SIG-M5 treated with dmso at 0.1 percent for 504 hours (cell line): ENCODE measurements around the gene IFT57.
A peak's percentile ranks its signal among the peaks of the same experiment; 100 is the strongest.
"Not testable (repeated sequence)": the region's sequence is repeated elsewhere in the genome, so short reads cannot be mapped to it uniquely, and the experiment has no call there.

Experiments
- DNase-seq: peaks from one replicate; lab custom pipeline; 2025; ENCODE audit not compliant: unreplicated experiment; lab: John Stamatoyannopoulos, UW

Gene IFT57

GRCh38 chr3:108164391-108164790, 57.8 kb downstream of the IFT57 start:
- no peak for DNase-seq

GRCh38 chr3:108159865-108160264, 62.4 kb downstream of the IFT57 start:
- no peak for DNase-seq

GRCh38 chr3:108159105-108159504, 63.1 kb downstream of the IFT57 start:
- DNase-seq = no peak

DNA sequence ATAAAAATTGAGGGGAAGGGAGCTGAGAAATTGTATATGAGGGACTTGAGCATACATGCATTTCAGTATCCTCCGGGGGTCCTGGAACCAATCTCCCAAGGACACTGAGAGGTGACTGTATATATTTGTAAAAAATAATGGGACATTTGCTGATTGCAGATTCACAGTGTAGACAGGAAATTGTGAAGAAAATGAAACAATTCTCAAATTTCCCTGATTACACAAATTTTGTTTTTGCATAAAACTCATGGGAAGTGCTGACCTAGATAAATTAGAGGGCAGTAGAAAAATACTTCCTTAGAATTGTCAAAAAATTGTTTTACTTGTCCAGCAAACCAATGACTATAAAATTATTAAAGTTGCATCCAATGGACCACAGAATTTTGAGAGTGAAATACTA, 64.0 kb downstream of the IFT57 start:
- DNase-seq = no peak

- no peak for DNase-seq
Measured at GRCh38 chr3:108157273-108157672, 65.0 kb downstream of the IFT57 start.

GRCh38 chr3:108156312-108156853, 65.8 kb downstream of the IFT57 start:
- no peak for DNase-seq

- not testable (repeated sequence) for DNase-seq
Measured at GRCh38 chr3:108155642-108156041, 66.6 kb downstream of the IFT57 start.

- DNase-seq = peak; percentile 65
Measured at GRCh38 chr3:108153451-108153981, 68.7 kb downstream of the IFT57 start.

GRCh38 chr3:108152274-108152673, 70.0 kb downstream of the IFT57 start:
- no peak for DNase-seq

DNA sequence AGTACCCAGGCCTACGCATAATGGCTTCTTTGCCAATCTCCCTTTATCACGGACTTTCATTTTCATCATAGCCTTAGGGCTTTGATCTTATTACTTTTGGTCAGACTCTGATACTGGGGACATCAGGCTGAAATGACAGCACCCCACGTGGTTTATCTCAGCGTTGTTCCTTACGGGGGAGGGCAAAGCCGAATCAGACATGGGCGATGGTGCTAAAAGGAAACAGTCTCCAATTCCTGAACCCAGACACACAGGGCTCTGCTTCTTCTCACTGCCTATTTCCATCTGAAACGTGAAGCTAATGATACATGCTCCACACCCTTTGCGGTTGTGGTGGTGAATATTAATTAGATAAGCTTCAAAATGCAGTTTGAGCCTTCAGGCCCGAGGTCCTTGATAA, 72.0 kb downstream of the IFT57 start:
- no peak for DNase-seq

- no peak for DNase-seq
Measured at GRCh38 chr3:108146139-108146538, 76.1 kb downstream of the IFT57 start.

DNA sequence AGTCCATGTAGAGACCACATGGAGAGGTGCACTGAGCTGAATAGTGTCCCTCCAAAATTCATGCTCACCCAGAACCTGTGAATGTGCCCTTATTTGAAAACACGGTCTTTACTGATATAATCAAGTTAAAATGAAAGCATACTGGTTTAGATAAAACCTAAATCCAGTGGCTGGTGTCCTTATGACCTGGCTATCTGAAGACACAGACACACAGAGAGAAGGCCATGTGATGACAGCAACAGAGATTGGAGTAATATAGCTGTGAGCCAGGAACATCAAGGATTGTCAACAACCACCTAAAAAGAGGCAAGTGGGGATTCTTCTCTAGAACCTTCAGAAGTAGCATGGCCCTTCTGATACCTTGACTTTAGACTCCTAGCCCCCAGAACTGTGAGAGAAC, 76.6 kb downstream of the IFT57 start:
- DNase-seq = no peak

GRCh38 chr3:108137460-108137814, 84.8 kb downstream of the IFT57 start:
- no peak for DNase-seq

- DNase-seq = no peak
Measured at GRCh38 chr3:108136561-108137459, 85.4 kb downstream of the IFT57 start.

DNA sequence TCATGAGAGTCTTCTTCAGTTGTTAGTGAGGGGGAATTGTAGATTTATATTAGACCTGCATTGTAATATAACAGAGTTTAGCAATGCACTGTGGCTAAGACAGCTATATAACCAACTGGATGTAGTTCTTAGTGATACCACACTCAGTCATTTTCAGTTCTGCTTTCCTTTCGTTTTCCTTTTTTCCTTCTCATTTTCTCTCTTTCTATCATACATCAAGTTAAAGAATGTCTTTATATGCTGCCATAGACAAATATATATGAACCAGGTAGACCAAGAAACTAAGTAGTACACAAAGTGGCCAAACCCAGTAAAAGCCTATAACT, 87.7 kb downstream of the IFT57 start:
- peak; percentile 60 for DNase-seq

DNA sequence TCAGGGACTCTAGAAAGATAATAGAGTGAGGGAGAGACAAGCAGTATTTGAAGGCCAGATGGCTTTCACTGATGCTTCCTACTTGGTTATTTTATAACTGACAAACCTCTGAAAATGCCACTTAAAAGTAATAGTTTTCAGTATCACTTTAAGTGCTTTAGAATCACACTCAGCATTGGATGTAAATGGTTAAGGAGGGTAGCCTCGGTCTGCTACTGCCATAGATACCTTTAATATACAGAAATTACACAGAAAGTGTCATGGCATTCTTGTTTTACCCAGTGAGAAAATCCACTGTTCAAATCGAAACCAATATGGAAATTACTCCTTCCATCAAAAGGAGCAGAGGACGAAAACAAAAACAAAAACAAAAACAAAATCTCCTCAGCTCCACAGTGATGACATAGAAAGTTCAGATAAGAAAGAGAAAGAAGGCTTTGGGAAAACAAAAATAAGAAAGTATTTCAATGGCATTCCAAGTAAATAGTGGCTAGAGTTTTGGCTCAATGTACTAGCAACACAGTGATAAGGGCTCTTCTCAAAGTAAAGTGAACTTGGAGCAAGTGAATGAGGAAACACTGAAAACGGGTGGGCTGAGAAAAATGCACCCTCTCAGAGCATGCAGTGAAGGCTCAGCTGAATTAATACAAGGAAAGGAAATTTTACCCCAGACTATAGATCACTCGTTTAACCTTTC, 88.2 kb downstream of the IFT57 start:
- DNase-seq = peak; percentile 53

- no peak for DNase-seq
Measured at GRCh38 chr3:108133048-108133369, 89.2 kb downstream of the IFT57 start.

DNA sequence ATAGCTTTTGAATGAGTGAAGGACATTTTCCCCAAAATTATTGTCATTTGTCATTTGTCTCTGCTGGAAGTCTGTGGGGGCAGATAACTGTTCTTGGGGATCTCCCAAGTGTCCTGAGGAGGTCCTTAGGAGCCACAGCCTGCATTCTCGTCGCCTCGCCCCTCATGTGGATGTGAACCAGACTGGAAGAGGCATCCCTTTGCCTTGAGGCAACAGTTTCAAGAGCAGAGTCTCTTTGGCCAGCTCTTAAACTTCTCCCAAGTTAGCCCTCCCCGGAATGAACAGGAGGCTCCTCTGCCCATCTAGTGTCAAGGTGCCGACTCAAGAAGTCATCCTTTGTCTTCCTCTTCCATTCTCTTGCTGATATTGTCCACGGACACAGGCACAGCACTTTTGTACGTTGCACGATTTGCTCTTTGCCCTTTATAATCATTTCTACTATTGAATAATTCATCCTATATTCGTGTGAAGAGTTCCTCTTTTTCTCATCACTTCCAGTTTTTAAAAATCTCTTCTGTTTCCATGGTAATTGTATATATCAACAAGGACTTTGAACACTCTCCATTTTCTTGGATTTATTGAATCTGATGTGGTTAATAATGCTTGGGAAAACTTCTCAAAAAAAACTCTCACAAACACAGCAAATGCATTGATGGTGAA, 90.6 kb downstream of the IFT57 start:
- DNase-seq = peak; percentile 28

DNA sequence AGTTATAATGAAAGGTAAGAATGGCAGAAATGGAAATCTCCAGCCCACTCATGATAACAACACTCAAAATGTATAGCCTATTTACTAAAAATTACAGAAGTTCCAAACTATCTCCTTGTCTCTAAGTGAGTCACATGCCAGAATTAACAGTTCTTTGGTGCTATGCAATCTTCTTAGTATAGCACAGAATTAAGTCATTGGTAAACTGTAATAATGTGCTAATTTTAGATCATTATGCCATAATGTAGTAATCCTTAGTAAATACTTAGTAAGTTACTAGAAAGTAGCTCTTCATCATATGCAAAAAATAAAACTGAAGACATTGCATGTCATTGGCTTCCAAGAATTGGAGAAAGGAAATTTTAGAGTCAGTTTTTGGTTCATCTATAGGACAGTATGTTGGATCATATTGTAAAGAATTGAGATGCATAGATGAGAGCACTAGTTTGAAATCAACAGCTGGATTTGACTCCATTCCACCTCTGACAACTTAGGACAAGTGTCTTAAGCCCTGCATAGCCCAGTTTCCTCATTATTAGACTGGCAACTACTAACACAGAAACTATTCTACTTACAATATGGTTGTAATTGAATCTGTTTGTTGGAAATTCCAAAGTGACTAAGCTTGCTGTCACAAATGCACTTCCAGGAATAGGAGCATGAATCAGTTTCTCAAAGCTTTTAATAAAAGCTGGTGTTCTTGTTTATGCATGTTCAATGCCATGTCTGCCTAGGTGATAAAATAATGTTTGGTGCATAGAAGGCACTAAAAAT, 91.3 kb downstream of the IFT57 start:
- peak; percentile 43 for DNase-seq

DNA sequence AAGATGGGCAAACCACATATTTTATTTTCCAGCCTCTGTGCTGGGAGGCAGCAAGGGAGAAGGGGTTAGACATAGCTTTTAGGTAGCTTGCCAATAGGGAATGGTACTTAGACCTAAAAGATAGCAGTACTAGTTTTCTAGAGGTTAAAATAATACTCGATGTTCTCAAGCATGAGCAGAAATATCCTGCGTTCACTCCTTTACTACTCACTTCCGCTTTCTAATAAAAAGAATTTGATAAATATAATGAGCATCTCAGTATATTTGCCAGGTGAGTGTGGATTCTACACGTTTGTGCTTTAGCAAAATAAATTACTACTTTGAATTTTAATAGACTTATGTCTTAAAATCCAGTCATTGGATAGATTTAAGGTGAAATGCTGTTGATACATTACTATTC, 92.0 kb downstream of the IFT57 start:
- no peak for DNase-seq
